GM12892 (cell line): ENCODE results near the gene ZNF624.
"Not testable (repeated sequence)": the region's sequence is repeated elsewhere in the genome, so short reads cannot be mapped to it uniquely, and the experiment has no call there.

Experiments
- POLR2A ChIP-seq: IDR thresholded peaks from 2 replicates; pipeline ENCODE4 v1.6.1; 2011; ENCODE audit warnings: low read depth, low read length, control low read depth
- POLR2AphosphoS5 ChIP-seq: IDR thresholded peaks from 2 replicates; pipeline ENCODE4 v1.6.1; 2011; ENCODE audit warnings: low read depth, low read length, control low read depth
- TAF1 ChIP-seq: IDR thresholded peaks from 2 replicates; pipeline ENCODE4 v1.6.1; 2011; ENCODE audit warnings: low read depth, mild to moderate bottlenecking, control low read depth, low read length, borderline replicate concordance

GRCh38 chr17:16689731-16690281 is 36.2 kb upstream of the ZNF624 start, which contains the start of gene CCDC144A:
- not testable (repeated sequence) for TF ChIP-seq POLR2AphosphoS5, POLR2A, TAF1
